HG02852 (cell line): ENCODE measurements around the gene SHMT1.
"Not testable (repeated sequence)": the region's sequence is repeated elsewhere in the genome, so short reads cannot be mapped to it uniquely, and the experiment has no call there.

Source experiments
- ATAC-seq: cut with Tn5 transposase; IDR thresholded peaks from one replicate; pipeline ENCODE4 v1.9.1; 2021; ENCODE audit warnings: mild to moderate bottlenecking, moderate library complexity; ENCODE audit not compliant: unreplicated experiment

The SHMT1 gene

GRCh38 chr17:18363101-18364049, at the start of gene SHMT1:
SHMT1 (minus strand) TSS chr17:18363550; CDS start chr17:18355981, 7,569 bp downstream.
- ATAC-seq, result peak; percentile 95

- peak; percentile 55 for ATAC-seq
Measured at GRCh38 chr17:18412001-18412538, 48.7 kb upstream of the SHMT1 start.

GRCh38 chr17:18411377-18411864, 48.1 kb upstream of the SHMT1 start:
- not testable (repeated sequence) for ATAC-seq

- not testable (repeated sequence) for ATAC-seq
Measured at GRCh38 chr17:18410736-18411135, 47.4 kb upstream of the SHMT1 start.

- ATAC-seq, result not testable (repeated sequence)
Measured at GRCh38 chr17:18409321-18409720, 46.0 kb upstream of the SHMT1 start.

GRCh38 chr17:18408906-18409305, 45.6 kb upstream of the SHMT1 start:
- not testable (repeated sequence) for ATAC-seq

GRCh38 chr17:18403604-18404003, 40.3 kb upstream of the SHMT1 start:
- ATAC-seq, result peak; percentile 78

- ATAC-seq, result not testable (repeated sequence)
Measured at GRCh38 chr17:18403166-18403565, 39.8 kb upstream of the SHMT1 start.

GRCh38 chr17:18401872-18402590, 38.7 kb upstream of the SHMT1 start:
- not testable (repeated sequence) for ATAC-seq

GRCh38 chr17:18388728-18389127, 25.4 kb upstream of the SHMT1 start:
- ATAC-seq, result not testable (repeated sequence)

- ATAC-seq, result not testable (repeated sequence)
Measured at GRCh38 chr17:18388266-18388665, 24.9 kb upstream of the SHMT1 start.

- ATAC-seq, result not testable (repeated sequence)
Measured at GRCh38 chr17:18387583-18387982, 24.2 kb upstream of the SHMT1 start.

- ATAC-seq, result not testable (repeated sequence)
Measured at GRCh38 chr17:18384271-18384670, 20.9 kb upstream of the SHMT1 start.

- not testable (repeated sequence) for ATAC-seq
Measured at GRCh38 chr17:18383079-18383481, 19.7 kb upstream of the SHMT1 start.

- ATAC-seq, result no peak
Measured at GRCh38 chr17:18382441-18383078, 19.2 kb upstream of the SHMT1 start.

- no peak for ATAC-seq
Measured at GRCh38 chr17:18381953-18382245, 18.5 kb upstream of the SHMT1 start.

GRCh38 chr17:18381158-18381952, 18.0 kb upstream of the SHMT1 start:
- no peak for ATAC-seq

- ATAC-seq, result no peak
Measured at GRCh38 chr17:18380471-18381157, 17.3 kb upstream of the SHMT1 start.
